Activated CD8-positive, alpha-beta memory T cell treated with anti-CD3 and anti-CD28 coated beads for 4 hours (primary cell): ENCODE results near the gene ZSCAN16.

Source experiments
- DNase-seq, 2 donors: peaks; one replicate each; pipeline ENCODE4 v3.0.0-alpha.2; 2020; ENCODE audit warnings: low read depth in 2 of 2

The ZSCAN16 gene

GRCh38 chr6:28172006-28172405 is 47.6 kb downstream of the ZSCAN16 start:
- DNase-seq = no peak

DNA sequence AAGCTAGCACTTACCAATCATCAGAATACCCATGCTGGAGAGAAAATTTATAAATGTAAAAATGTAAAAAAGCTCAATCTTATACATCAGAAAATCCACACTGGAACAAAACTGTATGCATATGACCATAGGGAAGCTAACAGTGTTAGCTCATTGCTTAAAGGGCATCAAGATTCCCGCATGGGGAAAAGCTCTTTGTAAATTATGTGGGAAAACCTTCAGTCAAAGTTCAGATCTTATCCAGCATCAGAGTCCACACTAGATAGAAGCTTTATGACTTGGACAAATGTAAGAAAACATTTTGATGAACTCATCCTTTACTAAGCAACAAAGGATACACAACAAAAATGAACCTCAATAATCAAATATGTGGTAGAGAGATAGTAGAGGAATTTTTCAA is 52.0 kb downstream of the ZSCAN16 start:
- no peak for DNase-seq
